ENCODE data around the gene AKNAD1.

DNA sequence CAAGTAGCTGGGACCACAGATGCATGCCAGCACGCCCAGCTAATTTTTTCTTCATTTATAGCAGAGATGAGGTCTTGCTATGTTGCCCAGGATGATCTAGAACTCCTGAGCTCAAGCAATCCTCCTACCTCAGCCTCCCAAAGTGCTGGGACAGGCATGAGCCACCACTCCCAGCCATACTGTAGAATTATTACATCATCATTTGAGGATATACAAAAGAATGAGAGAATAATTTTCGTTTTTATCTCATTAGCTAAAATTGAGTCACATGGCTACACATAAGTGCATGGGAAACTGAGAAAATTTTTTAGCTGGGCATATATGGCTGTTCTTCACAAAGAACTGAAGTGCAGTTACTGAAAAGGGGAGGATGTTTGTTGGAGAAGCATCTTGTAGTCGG is 89.2 kb downstream of the AKNAD1 start:
- TF ChIP-seq MXI1 (conservative IDR thresholded peaks at IDR 0.05; ENCODE audit: poor library complexity, severe bottlenecking) (no peak), SMC3 (conservative IDR thresholded peaks at IDR 0.05; ENCODE audit: poor library complexity) (no peak), EZH2 (IDR thresholded peaks at IDR 0.05; ENCODE audit: borderline replicate concordance, insufficient read depth, low read length, poor library complexity, severe bottlenecking) (no peak), POLR2AphosphoS5 (IDR thresholded peaks at IDR 0.05) (no peak), RAD21 (conservative IDR thresholded peaks at IDR 0.05) (no peak)
- TF ChIP-seq, protein P1, sequence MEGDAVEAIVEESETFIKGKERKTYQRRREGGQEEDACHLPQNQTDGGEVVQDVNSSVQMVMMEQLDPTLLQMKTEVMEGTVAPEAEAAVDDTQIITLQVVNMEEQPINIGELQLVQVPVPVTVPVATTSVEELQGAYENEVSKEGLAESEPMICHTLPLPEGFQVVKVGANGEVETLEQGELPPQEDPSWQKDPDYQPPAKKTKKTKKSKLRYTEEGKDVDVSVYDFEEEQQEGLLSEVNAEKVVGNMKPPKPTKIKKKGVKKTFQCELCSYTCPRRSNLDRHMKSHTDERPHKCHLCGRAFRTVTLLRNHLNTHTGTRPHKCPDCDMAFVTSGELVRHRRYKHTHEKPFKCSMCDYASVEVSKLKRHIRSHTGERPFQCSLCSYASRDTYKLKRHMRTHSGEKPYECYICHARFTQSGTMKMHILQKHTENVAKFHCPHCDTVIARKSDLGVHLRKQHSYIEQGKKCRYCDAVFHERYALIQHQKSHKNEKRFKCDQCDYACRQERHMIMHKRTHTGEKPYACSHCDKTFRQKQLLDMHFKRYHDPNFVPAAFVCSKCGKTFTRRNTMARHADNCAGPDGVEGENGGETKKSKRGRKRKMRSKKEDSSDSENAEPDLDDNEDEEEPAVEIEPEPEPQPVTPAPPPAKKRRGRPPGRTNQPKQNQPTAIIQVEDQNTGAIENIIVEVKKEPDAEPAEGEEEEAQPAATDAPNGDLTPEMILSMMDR (IDR thresholded peaks at IDR 0.05; ENCODE audit: poor library complexity, severe bottlenecking), result no peak
- TF ChIP-seq, protein P2, sequence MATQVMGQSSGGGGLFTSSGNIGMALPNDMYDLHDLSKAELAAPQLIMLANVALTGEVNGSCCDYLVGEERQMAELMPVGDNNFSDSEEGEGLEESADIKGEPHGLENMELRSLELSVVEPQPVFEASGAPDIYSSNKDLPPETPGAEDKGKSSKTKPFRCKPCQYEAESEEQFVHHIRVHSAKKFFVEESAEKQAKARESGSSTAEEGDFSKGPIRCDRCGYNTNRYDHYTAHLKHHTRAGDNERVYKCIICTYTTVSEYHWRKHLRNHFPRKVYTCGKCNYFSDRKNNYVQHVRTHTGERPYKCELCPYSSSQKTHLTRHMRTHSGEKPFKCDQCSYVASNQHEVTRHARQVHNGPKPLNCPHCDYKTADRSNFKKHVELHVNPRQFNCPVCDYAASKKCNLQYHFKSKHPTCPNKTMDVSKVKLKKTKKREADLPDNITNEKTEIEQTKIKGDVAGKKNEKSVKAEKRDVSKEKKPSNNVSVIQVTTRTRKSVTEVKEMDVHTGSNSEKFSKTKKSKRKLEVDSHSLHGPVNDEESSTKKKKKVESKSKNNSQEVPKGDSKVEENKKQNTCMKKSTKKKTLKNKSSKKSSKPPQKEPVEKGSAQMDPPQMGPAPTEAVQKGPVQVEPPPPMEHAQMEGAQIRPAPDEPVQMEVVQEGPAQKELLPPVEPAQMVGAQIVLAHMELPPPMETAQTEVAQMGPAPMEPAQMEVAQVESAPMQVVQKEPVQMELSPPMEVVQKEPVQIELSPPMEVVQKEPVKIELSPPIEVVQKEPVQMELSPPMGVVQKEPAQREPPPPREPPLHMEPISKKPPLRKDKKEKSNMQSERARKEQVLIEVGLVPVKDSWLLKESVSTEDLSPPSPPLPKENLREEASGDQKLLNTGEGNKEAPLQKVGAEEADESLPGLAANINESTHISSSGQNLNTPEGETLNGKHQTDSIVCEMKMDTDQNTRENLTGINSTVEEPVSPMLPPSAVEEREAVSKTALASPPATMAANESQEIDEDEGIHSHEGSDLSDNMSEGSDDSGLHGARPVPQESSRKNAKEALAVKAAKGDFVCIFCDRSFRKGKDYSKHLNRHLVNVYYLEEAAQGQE (IDR thresholded peaks at IDR 0.05; ENCODE audit: borderline replicate concordance), result no peak
